Activated CD4-positive, alpha-beta T cell treated with anti-CD3 and anti-CD28 coated beads for 36 hours (primary cell): ENCODE results near the gene GET3. TPM values are rescaled to one million over a fixed set of nuclear protein-coding genes. Genes with fewer than 3 reads are reported as not detected.
A peak's percentile ranks its signal among the peaks of the same experiment; 100 is the strongest.

Source experiments
- ATAC-seq: fragments of 200-7000 bp; cut with Tn5 transposase; one replicate; pipeline ENCODE4 v1.10.0; 2021; ENCODE audit warnings: mild to moderate bottlenecking, moderate library complexity
- CTCF ChIA-PET: fragments of 350-600 bp; sonication (Branson Sonifier 250); formaldehyde crosslinking; loops from one replicate; lab custom pipeline; 2021; ENCODE audit warnings: antibody characterized with exemption; lab: Charles Lee
- POLR2A ChIA-PET: fragments of 350-600 bp; sonication (Branson Sonifier 250); formaldehyde crosslinking; loops from one replicate; lab custom pipeline; 2021; ENCODE audit warnings: antibody characterized with exemption, inconsistent platforms; lab: Charles Lee
- DNase-seq: peaks from one replicate; pipeline ENCODE4 v3.0.0-alpha.2; 2020
- H3K27ac Mint-ChIP-seq: one replicate; pipeline ENCODE4 v1.8.0; 2021; ENCODE audit warnings: mixed read lengths
- H3K27me3 Mint-ChIP-seq: one replicate; pipeline ENCODE4 v1.8.0; 2021; ENCODE audit warnings: mixed read lengths
- H3K36me3 Mint-ChIP-seq: one replicate; pipeline ENCODE4 v1.8.0; 2021; ENCODE audit warnings: low read depth, mixed read lengths
- H3K4me1 Mint-ChIP-seq: one replicate; pipeline ENCODE4 v1.8.0; 2021; ENCODE audit warnings: mixed read lengths
- H3K4me3 Mint-ChIP-seq: one replicate; pipeline ENCODE4 v1.8.0; 2021; ENCODE audit warnings: mild to moderate bottlenecking, moderate library complexity, mixed read lengths
- H3K9me3 Mint-ChIP-seq: one replicate; pipeline ENCODE4 v1.8.0; 2021; ENCODE audit warnings: low read depth, mixed read lengths
- intact Hi-C, 2 experiments: fragments of 100-400 bp; cut with DNase I in 1 of 2; cut with micrococcal nuclease in 1 of 2; formaldehyde crosslinking; loops; one replicate each; pipeline versions ENCODE4 v1.14.2 to v1.15.1; 2022 to 2024; cut with DNase I, micrococcal nuclease
- total RNA-seq, 2 experiments: library from RNA; stranded (reverse); gene quantifications; one replicate each; pipeline ENCODE4 v1.2.3, GENCODE V29; 2021

GET3 gene
- total RNA-seq, 2 experiments from 2014 or later, result 53.7 to 61.9 TPM

GRCh38 chr19:12767150-12767549 is 29.9 kb downstream of the GET3 start:
- Mint-ChIP-seq H3K4me1 (peaks cover 10% of the 10 kb centered on the region), H3K4me3 (no peak overlapping the region), H3K36me3 (no peaks in the 10 kb centered on the region), H3K9me3 (no peaks in the 10 kb centered on the region), H3K27me3 (no peaks in the 10 kb centered on the region), H3K27ac (no peak overlapping the region)
- ChIA-PET CTCF (interaction anchor here (1.2 to 14.7 kb wide), 9 partner anchors 10 to 127 kb away, joined by 3 to 451 read pairs (median 7); partner anchors contain the start of genes JUNB, PRDX2, RNASEH2A and THSD8), POLR2A (interaction anchor here (0.6 to 1.3 kb wide), 2 partner anchors 22 to 41 kb away, joined by 6 to 7 read pairs; no protein-coding TSS in a partner anchor)
- no peak for ATAC-seq
- DNase-seq, result no peak
- intact Hi-C loops, result no loop called here

GRCh38 chr19:12767666-12768065 is 30.4 kb downstream of the GET3 start:
- Mint-ChIP-seq H3K27me3 (no peaks in the 10 kb centered on the region), H3K4me1 (peaks cover 10% of the 10 kb centered on the region), H3K4me3 (no peak overlapping the region), H3K36me3 (no peaks in the 10 kb centered on the region), H3K27ac (no peak overlapping the region), H3K9me3 (no peaks in the 10 kb centered on the region)
- ChIA-PET CTCF (interaction anchor here (1.2 to 14.7 kb wide), 4 partner anchors 10 to 80 kb away, joined by 3 to 451 read pairs (median 80); partner anchors contain the start of genes JUNB, PRDX2 and THSD8), POLR2A (interaction anchor here (0.6 kb wide), 1 partner anchor 41 kb away, joined by 6 read pairs; no protein-coding TSS in a partner anchor)
- intact Hi-C loops, result no loop called here
- ATAC-seq, result no peak
- DNase-seq, result no peak

- H3K4me1 Mint-ChIP-seq, result peaks cover 20% of the 10 kb centered on the region
- intact Hi-C loops, result no loop called here
- H3K27me3 Mint-ChIP-seq, result no peaks in the 10 kb centered on the region
- peak overlapping the region; percentile 32 for H3K4me3 Mint-ChIP-seq
- DNase-seq, result peak; percentile 88
- ATAC-seq, result peak; percentile 81
- H3K27ac Mint-ChIP-seq, result no peak overlapping the region
- H3K9me3 Mint-ChIP-seq, result no peaks in the 10 kb centered on the region
- CTCF ChIA-PET, result interaction anchor here (0.6 to 14.7 kb wide), 7 partner anchors 8 to 139 kb away, joined by 3 to 451 read pairs (median 4); partner anchors contain the start of genes JUNB, PRDX2 and THSD8
- H3K36me3 Mint-ChIP-seq, result no peaks in the 10 kb centered on the region
- POLR2A ChIA-PET, result interaction anchor here (1.8 kb wide), 1 partner anchor 22 kb away, joined by 10 read pairs; the partner anchor contains the start of gene JUNB
Observed at GRCh38 chr19:12769689-12770088, 32.4 kb downstream of the GET3 start.

GRCh38 chr19:12770922-12771321 is 33.6 kb downstream of the GET3 start:
- POLR2A ChIA-PET, result interaction anchor here (0.7 to 1.8 kb wide), 2 partner anchors 21 to 27 kb away, joined by 7 to 10 read pairs; partner anchors contain the start of gene JUNB
- no peak overlapping the region for H3K27ac Mint-ChIP-seq
- no peaks in the 10 kb centered on the region for H3K36me3 Mint-ChIP-seq
- H3K4me1 Mint-ChIP-seq, result peaks cover 20% of the 10 kb centered on the region
- intact Hi-C loops, result no loop called here
- DNase-seq (no peak), ATAC-seq (no peak)
- H3K27me3 Mint-ChIP-seq, result no peaks in the 10 kb centered on the region
- no peak overlapping the region for H3K4me3 Mint-ChIP-seq
- no peaks in the 10 kb centered on the region for H3K9me3 Mint-ChIP-seq
- CTCF ChIA-PET, result interaction anchor here (1.1 to 14.7 kb wide), 2 partner anchors 10 to 27 kb away, joined by 3 to 451 read pairs; partner anchors contain the start of genes JUNB, PRDX2 and THSD8

GRCh38 chr19:12772323-12772722 is 35.0 kb downstream of the GET3 start:
- intact Hi-C loops, result no loop called here
- CTCF ChIA-PET, result interaction anchor here (1.0 to 12.0 kb wide), 5 partner anchors 9 to 40 kb away, joined by 3 to 285 read pairs (median 4); partner anchors contain the start of gene JUNB
- H3K27me3 Mint-ChIP-seq, result no peaks in the 10 kb centered on the region
- peaks cover 19% of the 10 kb centered on the region for H3K4me1 Mint-ChIP-seq
- ATAC-seq, result no peak
- H3K4me3 Mint-ChIP-seq, result no peak overlapping the region
- no peak for DNase-seq
- H3K27ac Mint-ChIP-seq, result no peak overlapping the region
- POLR2A ChIA-PET, result no interaction called here
- H3K36me3 Mint-ChIP-seq, result no peaks in the 10 kb centered on the region
- H3K9me3 Mint-ChIP-seq, result no peaks in the 10 kb centered on the region

- DNase-seq (peak; percentile 25), ATAC-seq (no peak)
- Mint-ChIP-seq H3K9me3 (no peaks in the 10 kb centered on the region), H3K4me1 (peaks cover 24% of the 10 kb centered on the region), H3K4me3 (peak overlapping the region; percentile 3), H3K27me3 (no peaks in the 10 kb centered on the region), H3K36me3 (no peaks in the 10 kb centered on the region), H3K27ac (no peak overlapping the region)
- ChIA-PET CTCF (interaction anchor here (0.6 to 12.0 kb wide), 6 partner anchors 9 to 959 kb away, joined by 3 to 285 read pairs (median 4); partner anchors contain the start of genes JUNB and THSD8), POLR2A (no interaction called here)
- intact Hi-C loops, result no loop called here
Observed at GRCh38 chr19:12773571-12773970, 36.3 kb downstream of the GET3 start.

- Mint-ChIP-seq H3K36me3 (no peaks in the 10 kb centered on the region), H3K4me3 (peak within 1 kb of the TSS; percentile 73), H3K4me1 (peaks cover 33% of the 10 kb centered on the region), H3K27me3 (no peaks in the 10 kb centered on the region), H3K9me3 (no peaks in the 10 kb centered on the region), H3K27ac (peak within 1 kb of the TSS; percentile 51)
- intact Hi-C loops, result loop anchor here in 1 of 2 experiments (1.0 to 2.0 kb wide), 8 partner anchors 31 to 163 kb away; partner anchors contain the start of genes CALR, GCDH, GET3 and MAST1
- DNase-seq (peak; percentile 49), ATAC-seq (no peak)
- ChIA-PET CTCF (interaction anchor here (0.6 to 12.0 kb wide), 6 partner anchors 9 to 1659 kb away, joined by 3 to 285 read pairs (median 4); partner anchors contain the start of genes JUNB and THSD8), POLR2A (no interaction called here)
Observed at GRCh38 chr19:12774588-12775555, 37.6 kb downstream of the GET3 start, which contains the start of gene HOOK2. HOOK2 (minus strand) TSS chr19:12775552; CDS start chr19:12775449, 103 bp downstream.

GRCh38 chr19:12777217-12778016 is 40.1 kb downstream of the GET3 start:
- DNase-seq, result peak; percentile 90
- ATAC-seq, result peak; percentile 24
- H3K4me1 Mint-ChIP-seq, result peaks cover 45% of the 10 kb centered on the region
- peak overlapping the region; percentile 95 for H3K27ac Mint-ChIP-seq
- no peaks in the 10 kb centered on the region for H3K27me3 Mint-ChIP-seq
- no peaks in the 10 kb centered on the region for H3K36me3 Mint-ChIP-seq
- ChIA-PET CTCF (interaction anchor here (0.6 to 12.0 kb wide), 17 partner anchors 10 to 218 kb away, joined by 3 to 285 read pairs (median 4); partner anchors contain the start of gene JUNB), POLR2A (interaction anchor here (0.6 to 2.8 kb wide), 7 partner anchors 11 to 96 kb away, joined by 3 to 40 read pairs (median 6); partner anchors contain the start of genes DHPS and JUNB)
- peak overlapping the region; percentile 82 for H3K4me3 Mint-ChIP-seq
- no peaks in the 10 kb centered on the region for H3K9me3 Mint-ChIP-seq
- intact Hi-C loops, result loop anchor here (1.0 kb wide), 1 partner anchor 19 kb away; no protein-coding TSS in a partner anchor

GRCh38 chr19:12778017-12778904 is 41.0 kb downstream of the GET3 start:
- peak; percentile 3 for ATAC-seq
- intact Hi-C loops, result no loop called here
- peaks cover 45% of the 10 kb centered on the region for H3K4me1 Mint-ChIP-seq

More at GRCh38 chr19:12778017-12778904, 41.0 kb downstream of the GET3 start:
- H3K9me3 Mint-ChIP-seq, result no peaks in the 10 kb centered on the region
- DNase-seq, result peak; percentile 70
- H3K27ac Mint-ChIP-seq, result peak overlapping the region; percentile 95
- POLR2A ChIA-PET, result interaction anchor here (1.0 to 2.8 kb wide), 5 partner anchors 10 to 22 kb away, joined by 5 to 40 read pairs (median 9); partner anchors contain the start of gene JUNB
- CTCF ChIA-PET, result interaction anchor here (0.6 to 12.0 kb wide), 17 partner anchors 10 to 321 kb away, joined by 3 to 285 read pairs (median 4); partner anchors contain the start of genes GET3, JUNB, RNASEH2A and THSD8
- H3K27me3 Mint-ChIP-seq, result no peaks in the 10 kb centered on the region
- H3K4me3 Mint-ChIP-seq, result peak overlapping the region; percentile 82
- H3K36me3 Mint-ChIP-seq, result no peaks in the 10 kb centered on the region
